Pancreas (tissue), 10 donors: Measurements from ENCODE around the gene CPT1B. TPM values are rescaled to one million over a fixed set of nuclear protein-coding genes. Genes with fewer than 3 reads are reported as not detected.
"Not testable (repeated sequence)": the region's sequence is repeated elsewhere in the genome, so short reads cannot be mapped to it uniquely, and the experiment has no call there.

Experiments used
- ATAC-seq, 4 donors: fragments of 200-7000 bp; cut with Tn5 transposase; one replicate each; pipeline versions ENCODE4 v1.8.0 to v1.9.1; 2020; ENCODE audit warnings: mild to moderate bottlenecking in 4 of 4, moderate library complexity in 4 of 4
- DNase-seq, 6 donors: peaks; one replicate each; pipeline ENCODE4 v3.0.0-alpha.2; 2020
- FAIRE-seq: peaks from 2 replicates; lab custom pipeline; 2012; peaks lifted over from hg19 to GRCh38; lab: Jason Lieb, UNC
- H3K27ac ChIP-seq, 4 donors: fragments of 200-600 bp; sonication (generic); 1 replicate in 3 of 4; 2 replicates in 1 of 4; pipeline versions ENCODE4 v1.5.0 to v1.8.0; 2020
- H3K27me3 ChIP-seq, 4 donors: fragments of 200-600 bp; one replicate each; pipeline ENCODE4 v1.8.0; 2021
- H3K36me3 ChIP-seq, 3 donors: fragments of 200-600 bp; sonication (generic) in 1 of 3; one replicate each; pipeline versions ENCODE4 v1.5.0 to v1.8.0; 2020 to 2021
- H3K4me1 ChIP-seq, 3 donors: fragments of 200-600 bp; one replicate each; pipeline ENCODE4 v1.8.0; 2021
- H3K4me3 ChIP-seq, 4 donors: fragments of 200-600 bp; sonication (generic) in 2 of 4; one replicate each; pipeline versions ENCODE4 v1.5.0 to v1.8.0; 2020 to 2021
- H3K9me3 ChIP-seq, 4 donors: fragments of 200-600 bp; one replicate each; pipeline ENCODE4 v1.8.0; 2021
- CTCF ChIP-seq, 4 donors: fragments of 200-600 bp; sonication (generic) in 3 of 4; IDR thresholded peaks; one replicate each; pipeline versions ENCODE4 v1.5.0 to v1.8.0; 2021; ENCODE audit warnings: antibody characterized with exemption in 4 of 4
- WGBS, 2 donors: extraction: QIAGEN DNeasy Blood & Tissue Kit; methylation state at CpG; one replicate each; pipeline ENCODE4 v1.1.7; 2013; 5-methylcytosine and 5-hydroxymethylcytosine counted together
- intact Hi-C, 3 donors: fragments of 100-400 bp; cut with DNase I; formaldehyde crosslinking; loops; one replicate each; pipeline versions ENCODE4 v1.11.1 to v1.14.2; 2022
- polyA plus RNA-seq, 2 donors: library from polyadenylated mRNA; stranded (reverse); fragments of 200-250 nt; gene quantifications; one replicate each; pipeline ENCODE4 v1.2.3, GENCODE V29; 2013
- total RNA-seq, 6 donors: library from RNA; stranded (reverse); fragmentation: NEBNext Ultra II Directional in 4 of 6; extraction: Animal tissue kit (Norgen Biotek cat#: 25700) in 4 of 6; gene quantifications; one replicate each; pipeline versions ENCODE4 v1.2.1 to v1.2.4, GENCODE V29; 2021 to 2023
- donor health status: healthy with polysubstance abuse.
- donor health status: DM: no; HTN: no; CAD: no; lungs with moderate emphysema.
- donor health status: DM: no; HTN: no; CAD: no.
- donor health status: control.
- donor health status: control.
- donor health status: Bipolar disorder and iron deficiency.
- donor health status: DM: yes; HTN: yes; CAD: no.
- donor health status: DM: no; HTN: no; CAD: no.
- donor health status: DM: no; HTN: no; CAD: no.
- donor health status: DM: yes; HTN: yes; CAD: no.

The CPT1B gene
- total and polyA plus RNA-seq, 8 donors: 7.2 to 87.0 (median 13.6) TPM

- no peak for TF ChIP-seq CTCF (IDR thresholded peaks at IDR 0.05)
- peak in 1 of 6 donors; percentile 12 for DNase-seq
- Histone ChIP-seq H3K4me3 (no peak overlapping the region), H3K27me3 (no peaks in the 10 kb centered on the region), H3K36me3 (no peaks in the 10 kb centered on the region), H3K27ac (no peak overlapping the region), H3K4me1 (no peaks in the 10 kb centered on the region), H3K9me3 (no peaks in the 10 kb centered on the region)
- no peak for FAIRE-seq
- intact Hi-C loops: loop anchor here in 1 of 3 donors (10.0 kb wide), 1 partner anchor 345 kb away; the partner anchor contains the start of gene MAPK12
- 75 to 79% methylated on average over 11 of the region's 11 CpGs for WGBS, 2 donors
- ATAC-seq: no peak
These were observed 31.8 kb upstream of the CPT1B start for GRCh38 chr22:50610041-50610451.

- intact Hi-C loops: no loop called here
- no peaks in the 10 kb centered on the region for H3K36me3 ChIP-seq
- no peak for ATAC-seq
- DNase-seq: no peak
- FAIRE-seq: no peak
- no peak for TF ChIP-seq CTCF (IDR thresholded peaks at IDR 0.05)
- no peaks in the 10 kb centered on the region for H3K27me3 ChIP-seq
- 70 to 79% methylated on average over 12 of the region's 12 CpGs for WGBS, 2 donors
- H3K4me3 ChIP-seq: no peak overlapping the region
- H3K4me1 ChIP-seq: no peaks in the 10 kb centered on the region
- H3K9me3 ChIP-seq: no peaks in the 10 kb centered on the region
- H3K27ac ChIP-seq: no peak overlapping the region
These were observed 31.4 kb upstream of the CPT1B start for GRCh38 chr22:50609599-50609998.

GRCh38 chr22:50608996-50609395 lies 30.8 kb upstream of the CPT1B start:
- Histone ChIP-seq H3K27ac (no peak overlapping the region), H3K9me3 (no peaks in the 10 kb centered on the region), H3K36me3 (no peaks in the 10 kb centered on the region), H3K27me3 (no peaks in the 10 kb centered on the region), H3K4me1 (no peaks in the 10 kb centered on the region), H3K4me3 (no peak overlapping the region)
- ATAC-seq (no peak), FAIRE-seq (no peak), DNase-seq (no peak)
- intact Hi-C loops: no loop called here
- no peak for TF ChIP-seq CTCF (IDR thresholded peaks at IDR 0.05)
- 70 to 85% methylated on average over 10 of the region's 10 CpGs for WGBS, 2 donors

GRCh38 chr22:50608058-50608840 lies 30.0 kb upstream of the CPT1B start:
- H3K9me3 ChIP-seq, H3K36me3 ChIP-seq, intact Hi-C loops, DNase-seq, H3K4me1 ChIP-seq, H3K4me3 ChIP-seq, ATAC-seq, FAIRE-seq, H3K27ac ChIP-seq, H3K27me3 ChIP-seq: not testable (repeated sequence)
- WGBS, 2 donors: 73 to 78% methylated on average over 37 to 39 of the region's 39 CpGs

GRCh38 chr22:50607659-50608020 lies 29.4 kb upstream of the CPT1B start:
- H3K4me1 ChIP-seq: no peaks in the 10 kb centered on the region
- H3K27me3 ChIP-seq: no peaks in the 10 kb centered on the region
- no peak for TF ChIP-seq CTCF (IDR thresholded peaks at IDR 0.05)
- intact Hi-C loops: no loop called here
- WGBS, 2 donors: 48 to 55% methylated on average over 6 of the region's 6 CpGs
- no peaks in the 10 kb centered on the region for H3K36me3 ChIP-seq
- no peaks in the 10 kb centered on the region for H3K9me3 ChIP-seq
- FAIRE-seq (no peak), ATAC-seq (no peak), DNase-seq (no peak)
- no peak overlapping the region for H3K4me3 ChIP-seq
- no peak overlapping the region for H3K27ac ChIP-seq
